GM19238 (cell line): ENCODE data around the gene SASH3.

Source experiments
- DNase-seq: peaks from one replicate; pipeline ENCODE4 v3.0.0; 2011; ENCODE audit warnings: low spot score; ENCODE audit not compliant: insufficient read length

Gene SASH3

DNA sequence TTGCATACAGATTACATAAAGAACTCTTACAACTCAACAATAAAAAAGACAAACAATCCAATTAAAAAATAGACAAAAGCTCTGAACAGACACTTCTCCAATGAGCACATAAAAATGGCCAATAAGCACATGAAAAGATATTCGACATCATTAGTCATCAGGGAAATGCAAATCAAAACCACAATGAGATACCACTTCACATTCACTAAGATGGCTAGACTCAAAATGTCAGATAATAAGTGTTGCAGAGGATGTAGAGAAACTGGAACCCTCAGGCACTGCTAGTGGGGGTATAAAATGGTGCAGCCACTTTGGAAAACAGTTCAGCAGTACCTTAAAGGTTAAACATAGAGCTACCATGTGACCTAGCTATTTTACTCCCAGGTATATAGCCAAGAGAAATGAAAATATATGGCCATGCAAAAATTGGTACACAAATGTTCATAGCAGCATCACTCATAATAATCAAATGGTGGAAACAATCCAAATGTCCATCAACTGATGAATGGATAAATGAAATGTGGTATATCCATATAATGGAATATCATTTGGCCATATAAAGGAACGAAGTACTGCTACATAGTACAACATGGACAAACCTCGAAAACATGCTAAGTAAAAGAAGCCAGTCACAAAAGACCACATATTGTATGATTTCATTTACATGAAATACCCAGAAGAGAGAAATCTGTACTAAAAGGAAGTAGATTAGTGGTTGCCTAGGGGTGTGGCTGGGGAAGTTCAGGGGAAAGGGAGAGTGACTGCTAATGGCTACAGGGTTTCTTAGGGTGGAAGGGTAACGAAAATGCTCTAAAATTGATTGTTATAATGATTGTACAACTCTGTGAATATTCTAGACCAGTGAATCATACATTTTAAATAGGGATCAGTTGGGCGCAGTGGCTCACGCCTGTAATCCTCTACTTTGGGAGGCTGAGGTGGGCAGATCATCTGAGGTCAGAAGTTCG is 29.4 kb downstream of the SASH3 start:
- no peak for DNase-seq

DNA sequence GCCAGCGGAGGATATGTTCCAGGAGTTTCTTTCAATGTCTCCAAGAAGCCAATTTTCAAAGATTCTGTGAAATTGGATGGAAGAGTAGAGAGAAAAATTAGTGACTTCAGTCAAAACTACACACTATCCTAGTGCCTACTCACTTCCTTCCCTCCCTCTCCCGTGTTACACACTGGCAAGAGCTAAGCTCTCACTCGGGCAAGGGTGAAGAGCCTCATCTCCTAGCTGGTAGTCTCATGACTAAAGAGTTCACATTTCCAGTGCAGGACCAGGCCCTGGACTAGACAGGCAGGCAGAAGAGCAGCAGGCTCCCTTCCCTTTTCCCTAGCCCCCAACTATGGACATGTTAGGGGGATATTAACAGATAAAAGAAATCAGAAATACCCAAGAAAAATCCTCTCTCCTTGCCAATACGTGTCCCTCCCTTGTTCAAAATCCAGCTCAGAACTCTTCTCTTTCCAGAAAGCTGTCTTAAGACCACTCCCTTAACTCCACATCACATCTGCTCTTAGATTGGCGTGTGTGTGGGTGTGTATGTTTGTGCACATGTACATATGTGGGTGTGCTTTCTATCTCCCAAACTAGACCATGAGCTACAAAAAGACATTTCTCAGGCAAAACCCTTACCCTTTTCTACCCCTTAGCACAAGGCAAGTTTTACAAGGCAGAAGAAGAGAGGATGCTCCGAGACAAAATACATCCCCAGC is 34.1 kb downstream of the SASH3 start:
- no peak for DNase-seq

DNA sequence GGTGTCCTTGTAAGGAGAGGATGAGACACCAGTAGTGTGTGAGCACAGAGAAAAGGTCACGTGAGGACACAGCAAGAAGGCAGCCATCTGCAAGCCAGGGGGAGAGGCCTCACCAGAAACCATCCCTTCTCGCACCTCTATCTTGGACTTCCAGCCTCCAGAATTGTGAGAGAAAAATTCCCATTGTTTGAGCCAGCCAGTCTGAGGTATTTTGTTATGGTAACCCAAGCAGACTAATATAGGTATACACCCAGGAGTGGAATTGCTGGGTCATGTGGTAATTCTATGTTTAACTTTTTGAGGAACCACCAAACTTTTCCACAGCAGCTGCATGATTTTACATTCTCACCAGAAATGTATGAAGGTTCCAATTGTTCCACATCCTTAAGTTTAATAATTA is 38.4 kb downstream of the SASH3 start:
- DNase-seq = no peak

DNA sequence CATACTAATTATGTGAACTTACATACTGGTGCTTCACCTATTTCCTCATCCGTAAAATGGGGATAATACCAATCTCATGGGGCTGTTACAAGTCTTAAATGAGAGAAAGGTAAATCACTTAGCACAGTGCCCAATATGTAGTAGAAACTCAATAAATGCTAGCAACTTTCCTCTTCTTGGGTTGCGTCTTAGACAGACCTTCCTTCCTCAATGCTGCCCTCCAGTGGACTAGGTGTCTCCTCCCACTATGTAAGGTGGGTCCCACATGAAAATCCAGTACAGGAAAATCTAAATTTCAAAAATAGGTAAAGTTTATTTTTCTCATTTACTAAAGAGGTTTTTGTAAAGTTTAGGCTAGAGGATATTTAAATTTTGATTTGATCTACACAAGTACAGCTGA is 43.4 kb downstream of the SASH3 start:
- DNase-seq = no peak

DNA sequence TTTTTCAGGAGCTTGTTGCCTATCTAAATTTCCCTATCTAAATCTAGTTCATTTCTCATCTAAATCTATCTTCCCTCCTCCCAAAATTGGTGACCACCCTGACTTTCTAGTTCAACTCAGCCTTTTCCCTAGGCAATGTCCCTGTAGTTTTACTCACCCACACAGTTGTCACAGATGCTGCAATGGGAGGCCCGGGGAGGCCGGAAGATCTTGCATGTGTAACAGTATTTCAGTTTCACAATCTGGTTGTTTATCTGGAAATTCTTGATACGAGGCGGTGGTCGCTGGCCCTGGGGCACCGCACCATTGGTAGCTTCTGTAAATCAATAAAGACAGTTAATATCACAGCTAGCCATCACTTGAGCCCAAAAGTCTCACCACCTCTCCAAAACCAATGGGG is 43.8 kb downstream of the SASH3 start:
- no peak for DNase-seq

DNA sequence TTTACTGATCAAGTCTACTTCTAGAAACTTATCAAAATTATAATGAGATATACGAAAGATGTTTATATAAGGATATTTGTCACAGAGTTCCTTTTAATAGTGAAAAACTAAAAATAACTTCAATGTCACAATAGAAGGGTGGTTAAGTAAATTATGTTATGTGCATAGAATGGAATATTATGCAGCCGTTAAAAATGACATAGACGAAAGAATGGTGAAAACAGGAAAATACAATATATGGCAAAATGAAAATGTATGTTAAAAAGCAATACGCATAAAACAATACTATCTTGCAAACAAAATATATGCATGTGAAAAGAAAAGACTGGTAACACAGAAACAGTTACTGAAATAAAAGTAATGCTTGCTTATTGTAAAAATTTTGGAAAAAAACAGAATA is 44.9 kb downstream of the SASH3 start:
- no peak for DNase-seq

DNA sequence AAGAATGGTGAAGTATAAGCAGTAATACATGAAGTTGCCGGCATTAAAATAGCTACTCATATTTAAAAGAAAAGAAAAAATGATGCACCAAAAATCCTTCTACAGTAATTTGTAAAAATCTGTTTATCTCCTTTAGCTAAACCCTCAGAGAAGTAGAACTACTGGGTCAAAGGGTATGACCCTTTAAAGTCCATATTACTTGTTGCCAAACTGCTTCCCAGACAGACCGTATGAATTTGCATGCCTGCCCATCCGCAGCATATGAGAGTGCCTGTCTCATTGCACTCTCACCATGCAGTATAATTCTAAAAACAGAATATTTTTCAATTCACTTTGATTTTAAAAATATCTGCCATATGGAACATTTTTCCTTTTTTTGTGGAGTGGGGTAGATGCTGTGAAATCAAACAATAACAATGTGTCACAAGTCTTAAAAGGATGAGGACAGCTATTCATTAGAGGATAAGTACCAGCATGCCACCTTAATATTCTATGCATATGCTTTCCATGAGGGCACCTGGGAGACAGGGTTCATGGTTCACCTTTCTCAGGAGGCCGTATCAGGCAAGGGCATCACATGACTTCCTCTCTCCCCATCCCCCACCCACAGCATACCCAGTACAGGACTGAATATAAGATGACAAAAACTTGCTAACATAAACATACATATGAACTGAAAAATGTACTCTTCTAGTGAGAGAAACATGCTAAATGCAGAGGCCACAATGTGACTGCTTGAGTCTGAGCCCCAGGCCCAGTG is 46.2 kb downstream of the SASH3 start:
- no peak for DNase-seq

DNA sequence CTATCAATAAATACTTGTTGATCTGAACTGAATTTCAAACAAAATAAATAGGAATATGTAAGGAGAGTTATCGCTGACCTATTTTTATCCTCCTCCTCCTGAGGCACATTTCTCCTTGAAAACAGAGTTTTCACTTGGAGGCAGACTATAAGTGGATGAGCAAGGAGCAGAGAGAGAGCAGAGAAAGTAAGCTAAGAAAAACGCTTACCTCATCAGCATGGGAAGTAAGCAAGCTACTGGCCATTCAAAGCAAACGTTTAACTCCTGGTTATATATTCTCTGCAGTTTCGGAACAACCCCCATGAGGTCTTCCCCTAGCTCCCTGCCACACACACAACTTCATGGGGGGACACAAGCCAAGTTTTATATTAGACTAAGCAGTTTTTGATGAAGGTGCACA is 50.7 kb downstream of the SASH3 start:
- DNase-seq = no peak

DNA sequence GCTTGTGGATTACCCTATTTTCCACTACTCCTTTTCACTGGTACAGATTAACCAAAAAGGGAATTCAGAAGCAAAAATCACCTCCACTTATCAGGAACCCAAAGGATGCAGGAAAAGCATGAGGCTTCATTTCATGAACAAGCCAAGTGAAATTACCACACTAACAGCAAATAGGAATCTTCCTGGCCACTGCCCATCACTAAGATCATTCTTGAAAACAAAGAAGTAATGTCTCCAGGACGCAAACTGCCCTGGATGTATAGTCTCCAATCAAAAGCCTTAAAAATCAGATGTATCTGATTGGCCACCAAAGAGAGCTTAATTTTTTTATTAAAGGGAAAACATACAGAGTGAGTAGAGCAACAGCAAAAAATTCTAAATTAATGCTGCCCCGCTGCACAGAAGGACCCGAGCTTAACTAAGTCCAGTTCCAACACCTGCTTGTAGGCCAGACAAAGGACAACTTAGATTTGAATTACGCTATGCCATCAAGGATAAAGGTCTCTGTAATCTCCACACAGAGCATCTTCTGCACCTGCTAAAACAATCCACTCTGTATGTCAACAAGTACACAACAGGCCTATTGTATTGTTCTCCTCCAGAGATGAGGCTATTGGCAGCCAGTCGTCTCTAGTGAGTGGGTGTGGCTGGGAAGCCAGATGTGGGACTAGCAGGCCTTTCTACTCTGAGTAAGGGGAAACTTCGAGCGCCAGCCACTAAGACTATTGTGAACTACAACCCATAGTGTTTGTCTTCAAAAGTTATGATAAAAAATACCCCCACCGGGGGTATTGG is 51.5 kb downstream of the SASH3 start:
- no peak for DNase-seq

DNA sequence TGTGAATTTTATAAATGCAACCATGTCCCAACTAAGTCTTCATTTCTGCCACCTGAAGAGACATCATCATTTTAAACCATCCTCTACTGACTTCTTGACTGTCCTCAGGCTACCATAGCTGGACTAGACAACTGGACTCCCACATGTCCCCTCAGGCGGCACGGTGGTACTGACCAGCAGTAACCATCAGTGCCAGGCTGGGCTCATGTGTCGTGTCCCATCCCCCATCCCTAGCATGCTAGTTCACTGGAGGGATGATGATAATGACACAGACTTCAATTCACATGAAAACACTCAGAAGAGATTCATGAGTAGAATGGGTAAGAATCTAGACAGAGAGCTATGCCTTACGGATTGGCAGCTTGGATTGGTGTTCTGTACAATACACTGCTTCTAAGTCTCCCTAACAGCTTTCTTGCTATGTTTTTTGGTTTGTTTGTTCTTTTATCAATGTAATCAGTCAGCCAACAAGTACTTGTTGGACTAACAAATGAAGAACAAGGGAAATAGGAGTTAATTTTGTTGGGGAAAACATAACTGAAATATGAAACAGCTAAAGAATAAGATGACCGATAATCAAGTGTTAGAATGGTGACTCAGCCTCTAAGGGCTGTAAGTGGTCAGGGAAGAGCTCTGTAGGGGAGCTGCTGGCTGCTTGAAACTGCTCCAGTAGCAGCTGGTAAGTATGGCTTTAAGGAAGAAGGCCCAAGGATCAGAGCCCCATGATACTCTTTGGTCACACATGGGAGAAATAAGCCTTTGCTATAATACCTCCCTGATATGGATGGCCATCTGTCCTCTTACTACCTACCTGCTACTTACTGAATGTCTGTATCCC is 53.6 kb downstream of the SASH3 start:
- DNase-seq = no peak

DNA sequence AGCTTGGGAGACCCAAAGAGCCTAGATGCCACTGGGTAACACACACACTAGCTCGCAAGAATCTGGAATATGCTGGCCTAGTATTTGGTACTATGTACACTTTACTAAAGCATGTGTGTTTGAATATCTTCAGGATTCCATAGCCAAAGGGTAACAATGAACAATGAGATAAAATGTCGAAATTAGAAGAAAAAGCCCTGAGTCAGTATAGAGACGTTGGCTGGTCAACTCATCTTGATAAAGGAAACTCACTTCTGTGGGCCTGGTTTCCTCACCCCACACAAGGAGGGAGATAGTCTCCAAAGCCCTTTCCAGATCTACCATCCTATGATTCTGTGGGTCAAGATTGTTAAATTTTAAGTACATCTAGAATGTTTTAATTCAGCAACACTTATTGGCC is 57.1 kb downstream of the SASH3 start:
- no peak for DNase-seq

DNA sequence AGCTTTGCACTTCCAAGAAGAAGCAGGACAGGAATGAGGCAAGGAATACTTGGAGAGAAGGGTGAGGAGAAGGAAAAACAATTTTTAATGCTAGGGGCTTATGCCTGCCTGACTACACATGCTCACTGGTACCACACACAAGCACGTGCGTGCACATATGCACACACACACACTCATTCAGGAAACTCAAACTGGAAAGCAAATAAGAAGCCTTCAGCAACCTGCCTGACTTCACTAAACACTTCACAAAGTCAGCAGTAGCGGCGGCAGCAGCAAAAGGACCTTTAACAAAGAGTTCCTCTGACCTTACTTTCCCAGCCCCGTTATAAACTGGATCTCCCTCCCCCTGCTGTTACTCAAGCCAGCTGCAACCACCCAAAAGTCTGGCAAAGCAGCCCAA is 60.6 kb downstream of the SASH3 start:
- DNase-seq = no peak

DNA sequence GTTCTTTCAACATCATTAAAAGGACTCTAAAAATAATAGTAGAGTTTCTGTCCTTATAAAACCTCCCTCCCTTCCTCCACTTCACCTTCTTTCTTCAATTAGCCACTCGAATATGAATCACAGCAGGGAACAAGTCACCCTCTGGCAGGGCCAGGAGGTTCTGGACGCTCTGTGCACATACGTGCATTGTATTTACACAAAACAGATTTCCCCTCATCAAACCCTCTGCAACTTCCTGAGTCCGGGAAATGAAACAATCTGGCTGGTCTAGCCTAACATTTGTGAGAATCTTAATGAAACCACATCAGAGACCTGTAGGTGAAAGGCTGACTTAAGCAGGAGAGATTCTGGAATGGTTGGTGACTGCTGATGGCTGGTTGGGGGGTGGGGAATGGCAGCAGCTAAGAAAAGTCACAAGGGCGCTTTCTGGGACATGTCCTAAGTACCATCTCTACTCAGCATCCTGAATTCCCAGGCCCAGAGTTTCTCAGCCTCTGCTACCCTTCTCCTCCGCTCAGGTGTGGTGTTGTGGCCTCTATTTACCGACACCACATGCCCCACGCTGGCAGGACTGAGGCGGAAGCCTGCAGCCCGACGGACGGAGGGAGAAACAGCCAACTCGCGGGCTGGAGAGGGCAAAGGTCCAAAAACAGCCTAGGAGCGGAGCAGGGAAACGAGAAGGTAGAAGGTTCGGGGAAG is 62.9 kb downstream of the SASH3 start:
- no peak for DNase-seq

DNA sequence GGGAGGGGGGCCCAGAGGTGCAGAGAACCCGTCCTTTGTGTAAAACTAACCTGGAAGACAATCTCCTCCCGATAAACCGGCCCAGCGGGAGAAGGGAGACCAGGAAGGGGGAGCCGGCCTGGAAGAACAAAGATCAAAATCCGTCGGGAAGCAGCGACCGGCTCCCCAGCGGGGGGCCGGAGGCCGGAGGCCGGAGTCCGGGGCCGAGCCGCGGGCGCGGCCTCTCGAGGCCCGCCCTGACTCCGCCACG is 63.4 kb downstream of the SASH3 start:
- no peak for DNase-seq

DNA sequence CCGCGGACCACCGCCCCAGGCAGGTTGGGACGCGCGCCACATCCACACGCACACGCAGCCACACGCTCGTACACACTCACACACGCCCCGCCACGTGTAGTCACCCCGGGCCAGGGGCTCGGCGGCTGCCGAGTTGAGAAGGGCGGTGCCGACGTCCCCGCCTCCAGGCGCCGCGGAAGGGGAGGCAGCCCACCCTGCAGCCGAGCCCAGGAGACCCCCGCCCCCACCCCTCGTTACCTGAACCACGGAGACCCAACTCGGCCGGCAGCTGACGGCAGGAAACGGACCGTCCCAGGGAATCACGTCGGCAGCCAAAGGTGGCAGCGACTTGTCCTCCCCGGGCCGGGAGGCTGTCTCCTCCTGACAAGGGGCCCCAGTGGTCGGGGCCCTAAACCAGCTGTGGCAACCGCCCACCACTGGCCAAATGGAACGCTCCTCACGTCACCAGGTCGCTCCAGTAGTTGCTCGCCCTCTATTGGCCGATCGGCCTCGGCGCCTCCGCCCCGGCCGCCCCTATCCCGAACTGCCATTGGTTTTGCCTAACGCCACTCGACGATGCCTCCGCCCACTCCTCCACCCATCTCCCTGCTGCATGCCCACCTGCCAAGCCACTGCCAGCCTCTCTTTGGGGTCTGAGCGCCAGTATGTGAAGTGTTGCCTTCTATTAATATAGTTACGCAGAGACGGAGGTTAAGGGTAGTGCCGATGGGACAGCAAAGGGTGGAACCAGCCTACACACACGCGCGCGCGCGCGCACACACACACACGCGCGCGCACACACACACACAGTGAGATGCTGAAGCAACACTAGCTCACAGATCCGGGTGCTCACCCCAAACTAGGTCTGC is 63.9 kb downstream of the SASH3 start, which contains the start of gene ZDHHC9:
TSS of gene ZDHHC9 (minus strand) at position 428 of the 848 bp plus-strand sequence. CDS start 1,941 bp downstream, outside the sequence.
- DNase-seq = peak; percentile 72
